ENCODE measurements around the gene NSMF.

NSMF gene, protein sequence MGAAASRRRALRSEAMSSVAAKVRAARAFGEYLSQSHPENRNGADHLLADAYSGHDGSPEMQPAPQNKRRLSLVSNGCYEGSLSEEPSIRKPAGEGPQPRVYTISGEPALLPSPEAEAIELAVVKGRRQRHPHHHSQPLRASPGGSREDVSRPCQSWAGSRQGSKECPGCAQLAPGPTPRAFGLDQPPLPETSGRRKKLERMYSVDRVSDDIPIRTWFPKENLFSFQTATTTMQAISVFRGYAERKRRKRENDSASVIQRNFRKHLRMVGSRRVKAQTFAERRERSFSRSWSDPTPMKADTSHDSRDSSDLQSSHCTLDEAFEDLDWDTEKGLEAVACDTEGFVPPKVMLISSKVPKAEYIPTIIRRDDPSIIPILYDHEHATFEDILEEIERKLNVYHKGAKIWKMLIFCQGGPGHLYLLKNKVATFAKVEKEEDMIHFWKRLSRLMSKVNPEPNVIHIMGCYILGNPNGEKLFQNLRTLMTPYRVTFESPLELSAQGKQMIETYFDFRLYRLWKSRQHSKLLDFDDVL

DNA sequence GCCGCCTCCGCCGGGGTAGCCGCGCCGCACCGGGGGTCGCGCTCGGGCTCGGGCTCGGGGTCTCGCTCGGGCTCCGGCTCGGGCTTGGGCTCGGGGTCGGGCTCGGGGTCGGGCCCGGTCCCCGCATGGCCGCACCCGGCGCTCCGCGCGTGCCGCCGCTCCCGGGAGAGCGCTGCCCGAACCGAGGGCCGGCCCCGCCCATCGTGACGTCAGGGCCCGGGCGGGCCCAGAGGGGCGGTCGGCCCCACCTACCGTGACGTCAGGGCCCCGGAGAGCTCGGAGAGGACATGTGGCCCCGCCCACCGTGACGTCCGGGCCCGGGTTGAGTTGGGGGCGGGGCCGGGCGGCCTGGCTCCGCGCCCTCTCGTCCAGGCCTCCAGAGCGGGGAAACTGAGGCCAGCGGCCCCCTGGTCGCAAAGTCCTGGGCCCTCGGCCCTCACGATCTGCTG is at the start of gene NSMF:
NSMF (minus strand) TSS at position 183 of the 449 bp plus-strand sequence. CDS start 232 bp downstream, outside the sequence.
- TF ChIP-seq, protein P1, sequence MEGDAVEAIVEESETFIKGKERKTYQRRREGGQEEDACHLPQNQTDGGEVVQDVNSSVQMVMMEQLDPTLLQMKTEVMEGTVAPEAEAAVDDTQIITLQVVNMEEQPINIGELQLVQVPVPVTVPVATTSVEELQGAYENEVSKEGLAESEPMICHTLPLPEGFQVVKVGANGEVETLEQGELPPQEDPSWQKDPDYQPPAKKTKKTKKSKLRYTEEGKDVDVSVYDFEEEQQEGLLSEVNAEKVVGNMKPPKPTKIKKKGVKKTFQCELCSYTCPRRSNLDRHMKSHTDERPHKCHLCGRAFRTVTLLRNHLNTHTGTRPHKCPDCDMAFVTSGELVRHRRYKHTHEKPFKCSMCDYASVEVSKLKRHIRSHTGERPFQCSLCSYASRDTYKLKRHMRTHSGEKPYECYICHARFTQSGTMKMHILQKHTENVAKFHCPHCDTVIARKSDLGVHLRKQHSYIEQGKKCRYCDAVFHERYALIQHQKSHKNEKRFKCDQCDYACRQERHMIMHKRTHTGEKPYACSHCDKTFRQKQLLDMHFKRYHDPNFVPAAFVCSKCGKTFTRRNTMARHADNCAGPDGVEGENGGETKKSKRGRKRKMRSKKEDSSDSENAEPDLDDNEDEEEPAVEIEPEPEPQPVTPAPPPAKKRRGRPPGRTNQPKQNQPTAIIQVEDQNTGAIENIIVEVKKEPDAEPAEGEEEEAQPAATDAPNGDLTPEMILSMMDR (IDR thresholded peaks at IDR 0.05): no peak
- no peak for TF ChIP-seq ZFX (IDR thresholded peaks at IDR 0.05; ENCODE audit: borderline replicate concordance)
- H3K27ac ChIP-seq: peak within 1 kb of the TSS; percentile 56

GRCh38 chr9:137506702-137507171 is 47.6 kb upstream of the NSMF start:
- TF ChIP-seq, protein P1 (IDR thresholded peaks at IDR 0.05): no peak
- no peak for TF ChIP-seq ZFX (IDR thresholded peaks at IDR 0.05; ENCODE audit: borderline replicate concordance)
- no peak overlapping the region for H3K27ac ChIP-seq

DNA sequence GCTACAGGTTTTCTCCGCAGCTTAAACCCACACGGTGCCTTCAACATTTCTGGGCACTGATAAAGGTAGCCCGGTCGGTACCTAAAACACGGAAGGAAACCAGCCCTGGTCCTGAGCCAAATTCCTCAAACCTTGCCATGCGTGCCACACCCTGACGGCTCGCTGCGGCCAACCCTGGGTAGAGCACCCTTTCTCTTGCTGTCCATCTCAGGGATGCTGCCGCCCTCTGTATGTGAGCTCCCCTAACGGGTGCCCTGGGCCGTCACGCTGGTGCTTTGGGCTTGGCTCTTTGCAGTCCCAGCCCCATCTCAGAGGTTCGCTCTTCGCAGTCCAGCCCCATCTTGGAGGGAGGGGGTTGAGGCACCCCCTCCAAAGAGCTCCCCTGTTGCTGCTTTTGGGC is 47.1 kb upstream of the NSMF start:
- TF ChIP-seq, protein P1 (IDR thresholded peaks at IDR 0.05): no peak
- TF ChIP-seq ZFX (IDR thresholded peaks at IDR 0.05; ENCODE audit: borderline replicate concordance): no peak
- no peak overlapping the region for H3K27ac ChIP-seq

- TF ChIP-seq, protein P1 (IDR thresholded peaks at IDR 0.05): no peak
- TF ChIP-seq ZFX (IDR thresholded peaks at IDR 0.05; ENCODE audit: borderline replicate concordance): no peak
- no peak overlapping the region for H3K27ac ChIP-seq
Observed at GRCh38 chr9:137505421-137506140, 46.4 kb upstream of the NSMF start.

DNA sequence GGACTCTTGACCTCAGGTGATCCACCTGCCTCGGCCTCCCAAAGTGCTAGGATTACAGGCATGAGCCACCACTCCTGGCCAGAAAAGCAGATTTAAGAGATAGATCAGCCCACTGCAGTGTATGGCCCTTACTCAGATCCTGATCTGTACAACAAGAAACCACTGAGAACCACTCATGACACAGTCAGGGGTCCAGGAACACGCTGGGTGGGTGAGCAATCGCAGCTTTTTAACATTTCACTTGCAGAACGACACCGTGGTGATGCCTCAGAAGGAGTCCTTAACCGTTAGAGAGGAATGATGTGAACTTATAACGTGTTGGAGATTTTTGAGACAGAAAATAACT is 45.3 kb upstream of the NSMF start:
- no peak overlapping the region for H3K27ac ChIP-seq
- TF ChIP-seq ZFX (IDR thresholded peaks at IDR 0.05; ENCODE audit: borderline replicate concordance): no peak
- TF ChIP-seq, protein P1 (IDR thresholded peaks at IDR 0.05): no peak

GRCh38 chr9:137502008-137502911 is 43.1 kb upstream of the NSMF start:
- peak overlapping the region; percentile 58 for H3K27ac ChIP-seq
- TF ChIP-seq ZFX (IDR thresholded peaks at IDR 0.05; ENCODE audit: borderline replicate concordance): no peak
- TF ChIP-seq, protein P1 (IDR thresholded peaks at IDR 0.05): no peak

Data from 22Rv1 (cell line).